Fibroblast of skin of left quadriceps (primary cell): ENCODE measurements around the gene PDCD1.

Experiments
- DNase-seq, 2 experiments: peaks; one replicate each; pipeline ENCODE4 v3.0.0-alpha.2; 2013; ENCODE audit warnings: low read depth in 2 of 2

Gene PDCD1

GRCh38 chr2:241895712-241896641 is 37.3 kb upstream of the PDCD1 start:
- DNase-seq: no peak

- no peak for DNase-seq
Measured at GRCh38 chr2:241895427-241895711, 36.7 kb upstream of the PDCD1 start.

GRCh38 chr2:241894681-241895426 is 36.2 kb upstream of the PDCD1 start:
- DNase-seq: no peak

- no peak for DNase-seq
Measured at GRCh38 chr2:241894056-241894641, 35.5 kb upstream of the PDCD1 start.

- no peak for DNase-seq
Measured at GRCh38 chr2:241893265-241893664, 34.6 kb upstream of the PDCD1 start.

- DNase-seq: no peak
Measured at GRCh38 chr2:241892299-241893137, 33.8 kb upstream of the PDCD1 start.

GRCh38 chr2:241891988-241892298 is 33.2 kb upstream of the PDCD1 start:
- DNase-seq: no peak

GRCh38 chr2:241891315-241891987 is 32.8 kb upstream of the PDCD1 start:
- no peak for DNase-seq

GRCh38 chr2:241890524-241891235 is 32.0 kb upstream of the PDCD1 start:
- no peak for DNase-seq

- DNase-seq: no peak
Measured at GRCh38 chr2:241888641-241889040, 29.9 kb upstream of the PDCD1 start.

GRCh38 chr2:241887806-241888522 is 29.3 kb upstream of the PDCD1 start:
- DNase-seq: no peak

- no peak for DNase-seq
Measured at GRCh38 chr2:241886840-241887447, 28.2 kb upstream of the PDCD1 start.

- no peak for DNase-seq
Measured at GRCh38 chr2:241885946-241886643, 27.4 kb upstream of the PDCD1 start.

GRCh38 chr2:241885291-241885945 is 26.7 kb upstream of the PDCD1 start:
- DNase-seq: no peak

GRCh38 chr2:241884951-241885290 is 26.2 kb upstream of the PDCD1 start:
- no peak for DNase-seq

- DNase-seq: no peak
Measured at GRCh38 chr2:241882091-241882625, 23.5 kb upstream of the PDCD1 start.

GRCh38 chr2:241880311-241881073 is 21.8 kb upstream of the PDCD1 start:
- no peak for DNase-seq

GRCh38 chr2:241879326-241879725 is 20.6 kb upstream of the PDCD1 start:
- DNase-seq: no peak
